ENCODE data around the gene NSMCE4A.
"Not testable (repeated sequence)": the region's sequence is repeated elsewhere in the genome, so short reads cannot be mapped to it uniquely, and the experiment has no call there.

GRCh38 chr10:121991727-121992126, 16.7 kb upstream of the NSMCE4A start:
- TF ChIP-seq, protein P1, sequence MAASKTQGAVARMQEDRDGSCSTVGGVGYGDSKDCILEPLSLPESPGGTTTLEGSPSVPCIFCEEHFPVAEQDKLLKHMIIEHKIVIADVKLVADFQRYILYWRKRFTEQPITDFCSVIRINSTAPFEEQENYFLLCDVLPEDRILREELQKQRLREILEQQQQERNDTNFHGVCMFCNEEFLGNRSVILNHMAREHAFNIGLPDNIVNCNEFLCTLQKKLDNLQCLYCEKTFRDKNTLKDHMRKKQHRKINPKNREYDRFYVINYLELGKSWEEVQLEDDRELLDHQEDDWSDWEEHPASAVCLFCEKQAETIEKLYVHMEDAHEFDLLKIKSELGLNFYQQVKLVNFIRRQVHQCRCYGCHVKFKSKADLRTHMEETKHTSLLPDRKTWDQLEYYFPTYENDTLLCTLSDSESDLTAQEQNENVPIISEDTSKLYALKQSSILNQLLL (CRISPR knock-in tag; IDR thresholded peaks at IDR 0.05; ENCODE audit: borderline replicate concordance), result not testable (repeated sequence)
- TF ChIP-seq IRF2 (CRISPR knock-in tag; IDR thresholded peaks at IDR 0.05); MTA3 (IDR thresholded peaks at IDR 0.05; ENCODE audit: borderline replicate concordance); SP1 (CRISPR knock-in tag; IDR thresholded peaks at IDR 0.05); MYC (IDR thresholded peaks at IDR 0.05; ENCODE audit: low read depth, low read length); MYC (CRISPR knock-in tag; IDR thresholded peaks at IDR 0.05; ENCODE audit: borderline replicate concordance, low read depth); CTCF (IDR thresholded peaks at IDR 0.05 in 2 of 3, conservative IDR thresholded peaks at IDR 0.05 in 1 of 3; ENCODE audit: insufficient read depth in 2 of 3, low read depth in 1 of 3, low read length in 3 of 3); EP300 (IDR thresholded peaks at IDR 0.05; ENCODE audit: low read length); ZNF121 (CRISPR knock-in tag; conservative IDR thresholded peaks at IDR 0.05): not testable (repeated sequence)
- TF ChIP-seq, protein P2, sequence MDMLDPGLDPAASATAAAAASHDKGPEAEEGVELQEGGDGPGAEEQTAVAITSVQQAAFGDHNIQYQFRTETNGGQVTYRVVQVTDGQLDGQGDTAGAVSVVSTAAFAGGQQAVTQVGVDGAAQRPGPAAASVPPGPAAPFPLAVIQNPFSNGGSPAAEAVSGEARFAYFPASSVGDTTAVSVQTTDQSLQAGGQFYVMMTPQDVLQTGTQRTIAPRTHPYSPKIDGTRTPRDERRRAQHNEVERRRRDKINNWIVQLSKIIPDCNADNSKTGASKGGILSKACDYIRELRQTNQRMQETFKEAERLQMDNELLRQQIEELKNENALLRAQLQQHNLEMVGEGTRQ (CRISPR knock-in tag; IDR thresholded peaks at IDR 0.05), result not testable (repeated sequence)
- TF ChIP-seq, protein P3, sequence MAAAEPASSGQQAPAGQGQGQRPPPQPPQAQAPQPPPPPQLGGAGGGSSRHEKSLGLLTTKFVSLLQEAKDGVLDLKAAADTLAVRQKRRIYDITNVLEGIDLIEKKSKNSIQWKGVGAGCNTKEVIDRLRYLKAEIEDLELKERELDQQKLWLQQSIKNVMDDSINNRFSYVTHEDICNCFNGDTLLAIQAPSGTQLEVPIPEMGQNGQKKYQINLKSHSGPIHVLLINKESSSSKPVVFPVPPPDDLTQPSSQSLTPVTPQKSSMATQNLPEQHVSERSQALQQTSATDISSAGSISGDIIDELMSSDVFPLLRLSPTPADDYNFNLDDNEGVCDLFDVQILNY (CRISPR knock-in tag; IDR thresholded peaks at IDR 0.05), result not testable (repeated sequence)
- TF ChIP-seq, protein P4, sequence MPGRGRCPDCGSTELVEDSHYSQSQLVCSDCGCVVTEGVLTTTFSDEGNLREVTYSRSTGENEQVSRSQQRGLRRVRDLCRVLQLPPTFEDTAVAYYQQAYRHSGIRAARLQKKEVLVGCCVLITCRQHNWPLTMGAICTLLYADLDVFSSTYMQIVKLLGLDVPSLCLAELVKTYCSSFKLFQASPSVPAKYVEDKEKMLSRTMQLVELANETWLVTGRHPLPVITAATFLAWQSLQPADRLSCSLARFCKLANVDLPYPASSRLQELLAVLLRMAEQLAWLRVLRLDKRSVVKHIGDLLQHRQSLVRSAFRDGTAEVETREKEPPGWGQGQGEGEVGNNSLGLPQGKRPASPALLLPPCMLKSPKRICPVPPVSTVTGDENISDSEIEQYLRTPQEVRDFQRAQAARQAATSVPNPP (IDR thresholded peaks at IDR 0.05; ENCODE audit: borderline replicate concordance, insufficient read depth, insufficient read length), result not testable (repeated sequence)

Data from K562 (cell line).